GM23338 (cell line): ENCODE data around the gene RETSAT. TPM values are rescaled to one million over a fixed set of nuclear protein-coding genes. Genes with fewer than 3 reads are reported as not detected.
"Not testable (repeated sequence)": the region's sequence is repeated elsewhere in the genome, so short reads cannot be mapped to it uniquely, and the experiment has no call there.

Source experiments
- ATAC-seq: fragments of 200-7000 bp; cut with Tn5 transposase; 3 replicates; pipeline ENCODE4 v1.9.1; 2020
- DNase-seq: peaks from one replicate; pipeline ENCODE4 v3.0.0-alpha.2; 2015; ENCODE audit warnings: low spot score
- H2AFZ ChIP-seq: fragments of 200-600 bp; sonication (generic); 2 replicates; pipeline ENCODE4 v1.8.0; 2016; ENCODE audit warnings: antibody characterized with exemption, mild to moderate bottlenecking, moderate library complexity
- H3F3A ChIP-seq: fragments of 200-600 bp; sonication (generic); replicated peaks from 2 replicates; pipeline ENCODE4 v1.8.0; 2017; ENCODE audit warnings: antibody characterized with exemption, mixed run types, low read depth
- H3K27ac ChIP-seq: fragments of 200-600 bp; sonication (generic); 2 replicates; pipeline ENCODE4 v1.6.1; 2016; ENCODE audit warnings: low read depth
- H3K27me3 ChIP-seq: fragments of 200-600 bp; sonication (generic); 2 replicates; pipeline ENCODE4 v1.8.0; 2016; ENCODE audit warnings: mild to moderate bottlenecking, mixed run types, moderate library complexity; ENCODE audit not compliant: insufficient read depth
- H3K36me3 ChIP-seq: fragments of 200-600 bp; sonication (generic); 2 replicates; pipeline ENCODE4 v1.8.0; 2016; ENCODE audit warnings: mild to moderate bottlenecking; ENCODE audit not compliant: insufficient read depth
- H3K4me1 ChIP-seq: fragments of 200-600 bp; sonication (generic); 2 replicates; pipeline ENCODE4 v1.8.0; 2016; ENCODE audit warnings: mild to moderate bottlenecking, moderate library complexity; ENCODE audit not compliant: insufficient read depth
- H3K4me2 ChIP-seq: fragments of 200-600 bp; sonication (generic); 2 replicates; pipeline ENCODE4 v1.7.1; 2017; ENCODE audit warnings: mixed run types
- H3K4me3 ChIP-seq: fragments of 200-600 bp; sonication (generic); 2 replicates; pipeline ENCODE4 v1.6.1; 2016; ENCODE audit warnings: mixed run types
- H3K79me2 ChIP-seq: fragments of 200-600 bp; sonication (generic); replicated peaks from 2 replicates; pipeline ENCODE4 v1.8.0; 2017; ENCODE audit warnings: mild to moderate bottlenecking; ENCODE audit not compliant: insufficient read depth
- H3K9me2 ChIP-seq: fragments of 200-600 bp; sonication (generic); 2 replicates; pipeline ENCODE4 v1.8.0; 2017; ENCODE audit not compliant: insufficient read depth
- H4K20me1 ChIP-seq: fragments of 200-600 bp; sonication (generic); replicated peaks from 2 replicates; pipeline ENCODE4 v1.8.0; 2017; ENCODE audit warnings: mild to moderate bottlenecking; ENCODE audit not compliant: insufficient read depth
- H3K27ac Mint-ChIP-seq: 2 replicates; pipeline ENCODE4 v1.8.0; 2020; ENCODE audit warnings: inconsistent platforms, mild to moderate bottlenecking, moderate library complexity, mixed read lengths
- H3K27me3 Mint-ChIP-seq: 3 replicates; pipeline ENCODE4 v1.8.0; 2022; ENCODE audit warnings: low read depth, mild to moderate bottlenecking, moderate library complexity, mixed read lengths, inconsistent platforms; ENCODE audit not compliant: insufficient read depth, poor library complexity
- H3K36me3 Mint-ChIP-seq: 3 replicates; pipeline ENCODE4 v1.8.0; 2021; ENCODE audit warnings: low read depth, mild to moderate bottlenecking, inconsistent platforms, moderate library complexity, mixed read lengths
- H3K4me1 Mint-ChIP-seq: 3 replicates; pipeline ENCODE4 v1.8.0; 2020; ENCODE audit warnings: mild to moderate bottlenecking, inconsistent platforms, mixed read lengths
- H3K4me3 Mint-ChIP-seq: 3 replicates; pipeline ENCODE4 v1.8.0; 2021; ENCODE audit warnings: moderate library complexity, mild to moderate bottlenecking, inconsistent platforms, mixed read lengths
- H3K9me3 Mint-ChIP-seq: 3 replicates; pipeline ENCODE4 v1.8.0; 2020; ENCODE audit warnings: moderate library complexity, mild to moderate bottlenecking, inconsistent platforms, mixed read lengths
- CREB1 ChIP-seq: fragments of 250-450 bp; sonication (Bioruptor Pico); IDR thresholded peaks from 2 replicates; pipeline ENCODE4 v1.5.0; 2020; ENCODE audit warnings: low read depth, mild to moderate bottlenecking, moderate library complexity
- ETS1 ChIP-seq: IDR thresholded peaks from 2 replicates; pipeline ENCODE4 v1.6.1; 2016; ENCODE audit warnings: antibody characterized with exemption
- JUNB ChIP-seq: IDR thresholded peaks from one replicate; pipeline ENCODE4 v1.6.1; 2016; ENCODE audit warnings: antibody characterized with exemption; ENCODE audit not compliant: unreplicated experiment
- NANOG ChIP-seq: IDR thresholded peaks from 2 replicates; pipeline ENCODE4 v1.6.1; 2016; ENCODE audit warnings: antibody characterized with exemption, borderline replicate concordance
- POLR2AphosphoS5 ChIP-seq: IDR thresholded peaks from 2 replicates; pipeline ENCODE4 v1.6.1; 2016; ENCODE audit warnings: antibody characterized with exemption, low read depth
- REST ChIP-seq: IDR thresholded peaks from one replicate; pipeline ENCODE4 v1.6.1; 2018; ENCODE audit warnings: antibody characterized with exemption; ENCODE audit not compliant: unreplicated experiment
- STAT1 ChIP-seq: IDR thresholded peaks from one replicate; pipeline ENCODE4 v1.6.1; 2016; ENCODE audit warnings: antibody characterized with exemption; ENCODE audit not compliant: unreplicated experiment
- ZNF114 ChIP-seq: fragments of 250-450 bp; sonication (Bioruptor Pico); IDR thresholded peaks from 2 replicates; pipeline ENCODE4 v1.5.0; 2020; ENCODE audit warnings: mild to moderate bottlenecking, moderate library complexity
- ZNF331 ChIP-seq: fragments of 250-450 bp; sonication (Bioruptor Pico); IDR thresholded peaks from 2 replicates; pipeline ENCODE4 v1.5.0; 2020; ENCODE audit warnings: low read depth, mild to moderate bottlenecking, moderate library complexity
- ZNF462 ChIP-seq: fragments of 250-450 bp; sonication (Bioruptor Pico); IDR thresholded peaks from 2 replicates; pipeline ENCODE4 v1.5.0; 2020; ENCODE audit warnings: mild to moderate bottlenecking, moderate library complexity
- polyA plus RNA-seq: library from polyadenylated mRNA; unstranded; fragments of >200 nt; fragmentation: Nextera tagmentation; extraction: Ambion mirVana; gene quantifications from 2 replicates; pipeline ENCODE4 v1.2.1, GENCODE V29; 2016
- total RNA-seq: library from RNA; depleted of rRNA; stranded (reverse); fragments of >200 nt; shearing (Covaris generic); gene quantifications from 2 replicates; pipeline ENCODE4 v1.2.3, GENCODE V29; 2014

Gene RETSAT
- total and polyA plus RNA-seq, 2 experiments from 2014 or later = 2.3 to 16.4 TPM

- peaks cover 11% of the 10 kb centered on the region for H3K27me3 Mint-ChIP-seq
- ATAC-seq, H3K9me2 ChIP-seq, H3F3A ChIP-seq, DNase-seq, H3K27ac ChIP-seq, H3K4me3 Mint-ChIP-seq, H2AFZ ChIP-seq, H3K27ac Mint-ChIP-seq, H3K9me3 Mint-ChIP-seq, H3K27me3 ChIP-seq, H3K4me3 ChIP-seq, H3K4me2 ChIP-seq: not testable (repeated sequence)
- H3K4me1 Mint-ChIP-seq = peaks cover 30% of the 10 kb centered on the region
- H3K4me1 ChIP-seq = peaks cover 26% of the 10 kb centered on the region
- peaks cover 52% of the 10 kb centered on the region for H3K79me2 ChIP-seq
- H4K20me1 ChIP-seq = peaks cover 41% of the 10 kb centered on the region
- peaks cover 44% of the 10 kb centered on the region for H3K36me3 ChIP-seq
- peaks cover 76% of the 10 kb centered on the region for H3K36me3 Mint-ChIP-seq
Measured at GRCh38 chr2:85323988-85324367, 30.4 kb downstream of the RETSAT start.

- ATAC-seq (no peak), DNase-seq (no peak)
- Histone ChIP-seq H3K4me3 (no peak overlapping the region), H3K9me2 (no peaks in the 10 kb centered on the region), H3K4me2 (no peak overlapping the region), H2AFZ (no peak overlapping the region), H3K27ac (no peak overlapping the region), H4K20me1 (peaks cover 41% of the 10 kb centered on the region), H3K27me3 (no peaks in the 10 kb centered on the region), H3K79me2 (peaks cover 52% of the 10 kb centered on the region), H3F3A (no peaks in the 10 kb centered on the region; the same call in none of the 2 replicates), H3K36me3 (peaks cover 44% of the 10 kb centered on the region), H3K4me1 (peaks cover 21% of the 10 kb centered on the region)
- Mint-ChIP-seq H3K4me3 (no peak overlapping the region), H3K27ac (no peak overlapping the region), H3K4me1 (peaks cover 26% of the 10 kb centered on the region), H3K9me3 (no peaks in the 10 kb centered on the region), H3K27me3 (peaks cover 12% of the 10 kb centered on the region), H3K36me3 (peaks cover 81% of the 10 kb centered on the region)
- no peak for TF ChIP-seq NANOG
- TF ChIP-seq POLR2AphosphoS5 = no peak
- TF ChIP-seq REST = no peak
- no peak for TF ChIP-seq JUNB
- TF ChIP-seq ETS1 = no peak
- no peak for TF ChIP-seq ZNF331 (CRISPR knock-in tag)
- no peak for TF ChIP-seq STAT1
- no peak for TF ChIP-seq CREB1
- TF ChIP-seq ZNF114 (CRISPR knock-in tag) = no peak
- no peak for TF ChIP-seq ZNF462 (CRISPR knock-in tag)
Measured at GRCh38 chr2:85323351-85323987, 30.9 kb downstream of the RETSAT start.
